HEK293 (cell line): ENCODE results near the gene ASMT.
A peak's percentile ranks its signal among the peaks of the same experiment; 100 is the strongest.

Experiments
- BCL11A ChIP-seq: fragments of 450-650 bp; formaldehyde crosslinking; IDR thresholded peaks from 2 replicates; pipeline ENCODE4 v1.5.1; 2016; ENCODE audit warnings: low read depth, missing biosample characterization, missing genetic modification characterization
- GLI2 ChIP-seq: fragments of 450-650 bp; formaldehyde crosslinking; IDR thresholded peaks from 2 replicates; pipeline ENCODE4; 2017; ENCODE audit warnings: missing biosample characterization, missing genetic modification characterization, low read depth, borderline replicate concordance
- GLIS2 ChIP-seq: fragments of 450-650 bp; formaldehyde crosslinking; IDR thresholded peaks from 2 replicates; pipeline ENCODE4 v1.5.1; 2016; ENCODE audit warnings: missing biosample characterization, missing genetic modification characterization
- KLF7 ChIP-seq: fragments of 450-650 bp; formaldehyde crosslinking; IDR thresholded peaks from 2 replicates; pipeline ENCODE4 v1.5.1; 2016; ENCODE audit warnings: missing biosample characterization, missing genetic modification characterization, borderline replicate concordance
- KLF8 ChIP-seq: fragments of 450-650 bp; formaldehyde crosslinking; IDR thresholded peaks from 2 replicates; pipeline ENCODE4 v1.5.1; 2016; ENCODE audit warnings: missing biosample characterization, missing genetic modification characterization
- OSR2 ChIP-seq: fragments of 450-650 bp; formaldehyde crosslinking; IDR thresholded peaks from 2 replicates; pipeline ENCODE4 v1.5.1; 2016; ENCODE audit warnings: missing biosample characterization, missing genetic modification characterization
- SCRT1 ChIP-seq: fragments of 450-650 bp; formaldehyde crosslinking; IDR thresholded peaks from 2 replicates; pipeline ENCODE4 v1.5.1; 2016; ENCODE audit warnings: missing biosample characterization, missing genetic modification characterization, borderline replicate concordance
- SP2 ChIP-seq: fragments of 450-650 bp; formaldehyde crosslinking; IDR thresholded peaks from 2 replicates; pipeline ENCODE4 v1.5.1; 2016; ENCODE audit warnings: missing biosample characterization, missing genetic modification characterization
- YY1 ChIP-seq: fragments of 450-650 bp; formaldehyde crosslinking; IDR thresholded peaks from 2 replicates; pipeline ENCODE4 v1.5.1; 2018; ENCODE audit warnings: missing biosample characterization, missing genetic modification characterization
- ZFP37 ChIP-seq: fragments of 450-650 bp; formaldehyde crosslinking; IDR thresholded peaks from 2 replicates; pipeline ENCODE4 v1.5.1; 2016; ENCODE audit warnings: missing biosample characterization, missing genetic modification characterization
- ZNF169 ChIP-seq: fragments of 450-650 bp; formaldehyde crosslinking; IDR thresholded peaks from 2 replicates; pipeline ENCODE4 v1.5.1; 2016; ENCODE audit warnings: missing biosample characterization, missing genetic modification characterization
- ZNF24 ChIP-seq: fragments of 450-650 bp; formaldehyde crosslinking; IDR thresholded peaks from 2 replicates; pipeline ENCODE4 v1.5.1; 2016; ENCODE audit warnings: missing biosample characterization, missing genetic modification characterization
- ZNF248 ChIP-seq: fragments of 450-650 bp; formaldehyde crosslinking; IDR thresholded peaks from 2 replicates; pipeline ENCODE4 v1.5.1; 2017; ENCODE audit warnings: missing biosample characterization, missing genetic modification characterization
- ZNF510 ChIP-seq: fragments of 450-650 bp; formaldehyde crosslinking; IDR thresholded peaks from 2 replicates; pipeline ENCODE4 v1.5.1; 2018; ENCODE audit warnings: mild to moderate bottlenecking, missing genetic modification characterization, missing biosample characterization; ENCODE audit not compliant: insufficient replicate concordance
- ZNF529 ChIP-seq: fragments of 450-650 bp; formaldehyde crosslinking; IDR thresholded peaks from 2 replicates; pipeline ENCODE4 v1.5.1; 2017; ENCODE audit warnings: missing genetic modification characterization, missing biosample characterization; ENCODE audit not compliant: insufficient replicate concordance
- ZNF558 ChIP-seq: fragments of 450-650 bp; formaldehyde crosslinking; IDR thresholded peaks from 2 replicates; pipeline ENCODE4 v1.5.1; 2016; ENCODE audit warnings: missing biosample characterization, missing genetic modification characterization
- ZNF596 ChIP-seq: fragments of 450-650 bp; IDR thresholded peaks from 2 replicates; pipeline ENCODE4 v1.5.0; 2018; ENCODE audit warnings: missing biosample characterization, mild to moderate bottlenecking, missing genetic modification characterization, moderate library complexity
- ZNF600 ChIP-seq: fragments of 450-650 bp; formaldehyde crosslinking; IDR thresholded peaks from 2 replicates; pipeline ENCODE4 v1.5.1; 2016; ENCODE audit warnings: missing biosample characterization, missing genetic modification characterization
- TF ChIP-seq, protein P1 (sequence below): fragments of 450-650 bp; formaldehyde crosslinking; IDR thresholded peaks from 2 replicates; pipeline ENCODE4 v1.5.1; 2016; ENCODE audit warnings: missing biosample characterization, missing genetic modification characterization
- TF ChIP-seq, protein P2 (sequence below): fragments of 450-650 bp; formaldehyde crosslinking; IDR thresholded peaks from 2 replicates; pipeline ENCODE4 v1.5.1; 2017; ENCODE audit warnings: missing biosample characterization, missing genetic modification characterization
- TF ChIP-seq, protein P3 (sequence below): fragments of 450-650 bp; formaldehyde crosslinking; IDR thresholded peaks from 2 replicates; pipeline ENCODE4 v1.5.1; 2016; ENCODE audit warnings: missing biosample characterization, missing genetic modification characterization
- TF ChIP-seq, protein P4 (sequence below): sonication (generic); formaldehyde crosslinking; IDR thresholded peaks from 2 replicates; pipeline ENCODE4 v1.8.1; 2022; ENCODE audit warnings: mild to moderate bottlenecking, moderate library complexity, missing genetic modification reagents
- TF ChIP-seq, protein P5 (sequence below): fragments of 450-650 bp; formaldehyde crosslinking; IDR thresholded peaks from 2 replicates; pipeline ENCODE4 v1.5.1; 2016; ENCODE audit warnings: missing biosample characterization, missing genetic modification characterization
- TF ChIP-seq, protein P6 (sequence below): fragments of 450-650 bp; formaldehyde crosslinking; IDR thresholded peaks from 2 replicates; pipeline ENCODE4 v1.5.1; 2016; ENCODE audit warnings: missing biosample characterization, missing genetic modification characterization
- TF ChIP-seq, protein P7 (sequence below): fragments of 450-650 bp; formaldehyde crosslinking; IDR thresholded peaks from 2 replicates; pipeline ENCODE4 v1.5.1; 2016; ENCODE audit warnings: missing biosample characterization, missing genetic modification characterization

The ASMT gene

DNA sequence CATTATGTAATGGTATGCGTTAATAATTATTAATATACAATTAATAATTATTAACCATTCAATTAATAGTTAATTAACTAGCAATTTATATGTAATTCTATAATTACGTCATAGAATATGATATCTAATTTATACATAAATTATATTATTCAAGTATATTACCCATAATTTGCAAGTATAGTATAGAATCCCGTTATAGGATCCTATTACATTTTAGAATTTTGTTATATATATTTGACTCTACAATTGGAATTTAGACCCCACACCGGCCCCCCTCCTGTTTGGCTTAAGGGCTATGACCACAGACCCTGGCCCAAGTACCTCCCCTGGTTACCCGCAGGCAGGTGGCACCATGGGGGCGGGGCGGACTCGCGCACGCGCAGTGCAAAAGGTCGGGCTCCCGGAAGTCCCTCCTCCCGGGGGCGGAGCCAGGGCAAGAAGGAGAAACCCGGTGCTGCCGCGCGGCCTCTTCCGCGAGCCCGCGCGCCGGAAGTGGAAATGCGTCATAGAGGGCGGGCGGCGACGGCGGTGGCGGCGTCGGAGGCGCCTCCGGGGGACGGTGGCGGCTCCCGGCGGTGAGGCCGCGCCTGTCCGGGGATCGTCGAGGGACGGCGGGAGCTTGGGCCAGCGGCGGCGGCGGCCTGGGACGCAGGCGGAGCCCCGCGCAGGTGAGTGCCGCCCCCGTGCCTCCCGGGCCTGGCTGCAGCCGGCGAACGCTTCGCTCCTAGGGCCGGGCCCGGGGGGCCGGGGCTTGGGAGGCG is 23.6 kb upstream of the ASMT start, which contains the start of gene AKAP17A (continued):
- TF ChIP-seq, protein P1, sequence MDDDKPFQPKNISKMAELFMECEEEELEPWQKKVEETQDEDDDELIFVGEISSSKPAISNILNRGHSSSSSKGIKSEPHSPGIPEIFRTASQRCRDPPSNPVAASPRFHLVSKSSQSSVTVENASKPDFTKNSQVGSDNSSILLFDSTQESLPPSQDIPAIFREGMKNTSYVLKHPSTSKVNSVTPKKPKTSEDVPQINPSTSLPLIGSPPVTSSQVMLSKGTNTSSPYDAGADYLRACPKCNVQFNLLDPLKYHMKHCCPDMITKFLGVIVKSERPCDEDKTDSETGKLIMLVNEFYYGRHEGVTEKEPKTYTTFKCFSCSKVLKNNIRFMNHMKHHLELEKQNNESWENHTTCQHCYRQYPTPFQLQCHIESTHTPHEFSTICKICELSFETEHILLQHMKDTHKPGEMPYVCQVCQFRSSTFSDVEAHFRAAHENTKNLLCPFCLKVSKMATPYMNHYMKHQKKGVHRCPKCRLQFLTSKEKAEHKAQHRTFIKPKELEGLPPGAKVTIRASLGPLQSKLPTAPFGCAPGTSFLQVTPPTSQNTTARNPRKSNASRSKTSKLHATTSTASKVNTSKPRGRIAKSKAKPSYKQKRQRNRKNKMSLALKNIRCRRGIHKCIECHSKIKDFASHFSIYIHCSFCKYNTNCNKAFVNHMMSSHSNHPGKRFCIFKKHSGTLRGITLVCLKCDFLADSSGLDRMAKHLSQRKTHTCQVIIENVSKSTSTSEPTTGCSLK = no peak
- TF ChIP-seq, protein P2, sequence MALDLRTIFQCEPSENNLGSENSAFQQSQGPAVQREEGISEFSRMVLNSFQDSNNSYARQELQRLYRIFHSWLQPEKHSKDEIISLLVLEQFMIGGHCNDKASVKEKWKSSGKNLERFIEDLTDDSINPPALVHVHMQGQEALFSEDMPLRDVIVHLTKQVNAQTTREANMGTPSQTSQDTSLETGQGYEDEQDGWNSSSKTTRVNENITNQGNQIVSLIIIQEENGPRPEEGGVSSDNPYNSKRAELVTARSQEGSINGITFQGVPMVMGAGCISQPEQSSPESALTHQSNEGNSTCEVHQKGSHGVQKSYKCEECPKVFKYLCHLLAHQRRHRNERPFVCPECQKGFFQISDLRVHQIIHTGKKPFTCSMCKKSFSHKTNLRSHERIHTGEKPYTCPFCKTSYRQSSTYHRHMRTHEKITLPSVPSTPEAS = no peak
- TF ChIP-seq ZNF24 (no peak), BCL11A (no peak), SCRT1 (tag by site-specific recombination) (no peak), ZNF248 (tag by site-specific recombination) (no peak), ZFP37 (tag by site-specific recombination) (no peak), YY1 (tag by site-specific recombination) (no peak), ZNF169 (tag by site-specific recombination) (no peak), GLI2 (tag by site-specific recombination) (no peak), ZNF510 (tag by site-specific recombination) (no peak), ZNF596 (no peak), ZNF558 (tag by site-specific recombination) (no peak), ZNF529 (tag by site-specific recombination) (no peak), OSR2 (tag by site-specific recombination) (no peak), KLF7 (tag by site-specific recombination) (no peak), KLF8 (tag by site-specific recombination) (peak; percentile 36; the same call in 1 of the 2 replicates), SP2 (tag by site-specific recombination) (peak; percentile 95), ZNF600 (no peak), GLIS2 (tag by site-specific recombination) (peak; percentile 76)
- TF ChIP-seq, protein P3, sequence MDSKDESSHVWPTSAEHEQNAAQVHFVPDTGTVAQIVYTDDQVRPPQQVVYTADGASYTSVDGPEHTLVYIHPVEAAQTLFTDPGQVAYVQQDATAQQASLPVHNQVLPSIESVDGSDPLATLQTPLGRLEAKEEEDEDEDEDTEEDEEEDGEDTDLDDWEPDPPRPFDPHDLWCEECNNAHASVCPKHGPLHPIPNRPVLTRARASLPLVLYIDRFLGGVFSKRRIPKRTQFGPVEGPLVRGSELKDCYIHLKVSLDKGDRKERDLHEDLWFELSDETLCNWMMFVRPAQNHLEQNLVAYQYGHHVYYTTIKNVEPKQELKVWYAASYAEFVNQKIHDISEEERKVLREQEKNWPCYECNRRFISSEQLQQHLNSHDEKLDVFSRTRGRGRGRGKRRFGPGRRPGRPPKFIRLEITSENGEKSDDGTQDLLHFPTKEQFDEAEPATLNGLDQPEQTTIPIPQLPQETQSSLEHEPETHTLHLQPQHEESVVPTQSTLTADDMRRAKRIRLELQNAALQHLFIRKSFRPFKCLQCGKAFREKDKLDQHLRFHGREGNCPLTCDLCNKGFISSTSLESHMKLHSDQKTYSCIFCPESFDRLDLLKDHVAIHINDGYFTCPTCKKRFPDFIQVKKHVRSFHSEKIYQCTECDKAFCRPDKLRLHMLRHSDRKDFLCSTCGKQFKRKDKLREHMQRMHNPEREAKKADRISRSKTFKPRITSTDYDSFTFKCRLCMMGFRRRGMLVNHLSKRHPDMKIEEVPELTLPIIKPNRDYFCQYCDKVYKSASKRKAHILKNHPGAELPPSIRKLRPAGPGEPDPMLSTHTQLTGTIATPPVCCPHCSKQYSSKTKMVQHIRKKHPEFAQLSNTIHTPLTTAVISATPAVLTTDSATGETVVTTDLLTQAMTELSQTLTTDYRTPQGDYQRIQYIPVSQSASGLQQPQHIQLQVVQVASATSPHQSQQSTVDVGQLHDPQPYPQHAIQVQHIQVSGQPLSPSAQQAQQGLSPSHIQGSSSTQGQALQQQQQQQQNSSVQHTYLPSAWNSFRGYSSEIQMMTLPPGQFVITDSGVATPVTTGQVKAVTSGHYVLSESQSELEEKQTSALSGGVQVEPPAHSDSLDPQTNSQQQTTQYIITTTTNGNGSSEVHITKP = no peak
- TF ChIP-seq, protein P4, sequence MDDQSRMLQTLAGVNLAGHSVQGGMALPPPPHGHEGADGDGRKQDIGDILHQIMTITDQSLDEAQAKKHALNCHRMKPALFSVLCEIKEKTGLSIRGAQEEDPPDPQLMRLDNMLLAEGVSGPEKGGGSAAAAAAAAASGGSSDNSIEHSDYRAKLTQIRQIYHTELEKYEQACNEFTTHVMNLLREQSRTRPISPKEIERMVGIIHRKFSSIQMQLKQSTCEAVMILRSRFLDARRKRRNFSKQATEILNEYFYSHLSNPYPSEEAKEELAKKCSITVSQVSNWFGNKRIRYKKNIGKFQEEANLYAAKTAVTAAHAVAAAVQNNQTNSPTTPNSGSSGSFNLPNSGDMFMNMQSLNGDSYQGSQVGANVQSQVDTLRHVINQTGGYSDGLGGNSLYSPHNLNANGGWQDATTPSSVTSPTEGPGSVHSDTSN (CRISPR knock-in tag) = peak; percentile 57; the same call in 1 of the 2 replicates
- TF ChIP-seq, protein P5, sequence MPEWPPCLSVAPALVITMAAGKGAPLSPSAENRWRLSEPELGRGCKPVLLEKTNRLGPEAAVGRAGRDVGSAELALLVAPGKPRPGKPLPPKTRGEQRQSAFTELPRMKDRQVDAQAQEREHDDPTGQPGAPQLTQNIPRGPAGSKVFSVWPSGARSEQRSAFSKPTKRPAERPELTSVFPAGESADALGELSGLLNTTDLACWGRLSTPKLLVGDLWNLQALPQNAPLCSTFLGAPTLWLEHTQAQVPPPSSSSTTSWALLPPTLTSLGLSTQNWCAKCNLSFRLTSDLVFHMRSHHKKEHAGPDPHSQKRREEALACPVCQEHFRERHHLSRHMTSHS (tag by site-specific recombination) = no peak
- TF ChIP-seq, protein P6, sequence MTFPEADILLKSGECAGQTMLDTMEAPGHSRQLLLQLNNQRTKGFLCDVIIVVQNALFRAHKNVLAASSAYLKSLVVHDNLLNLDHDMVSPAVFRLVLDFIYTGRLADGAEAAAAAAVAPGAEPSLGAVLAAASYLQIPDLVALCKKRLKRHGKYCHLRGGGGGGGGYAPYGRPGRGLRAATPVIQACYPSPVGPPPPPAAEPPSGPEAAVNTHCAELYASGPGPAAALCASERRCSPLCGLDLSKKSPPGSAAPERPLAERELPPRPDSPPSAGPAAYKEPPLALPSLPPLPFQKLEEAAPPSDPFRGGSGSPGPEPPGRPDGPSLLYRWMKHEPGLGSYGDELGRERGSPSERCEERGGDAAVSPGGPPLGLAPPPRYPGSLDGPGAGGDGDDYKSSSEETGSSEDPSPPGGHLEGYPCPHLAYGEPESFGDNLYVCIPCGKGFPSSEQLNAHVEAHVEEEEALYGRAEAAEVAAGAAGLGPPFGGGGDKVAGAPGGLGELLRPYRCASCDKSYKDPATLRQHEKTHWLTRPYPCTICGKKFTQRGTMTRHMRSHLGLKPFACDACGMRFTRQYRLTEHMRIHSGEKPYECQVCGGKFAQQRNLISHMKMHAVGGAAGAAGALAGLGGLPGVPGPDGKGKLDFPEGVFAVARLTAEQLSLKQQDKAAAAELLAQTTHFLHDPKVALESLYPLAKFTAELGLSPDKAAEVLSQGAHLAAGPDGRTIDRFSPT (tag by site-specific recombination) = peak; percentile 98
- TF ChIP-seq, protein P7, sequence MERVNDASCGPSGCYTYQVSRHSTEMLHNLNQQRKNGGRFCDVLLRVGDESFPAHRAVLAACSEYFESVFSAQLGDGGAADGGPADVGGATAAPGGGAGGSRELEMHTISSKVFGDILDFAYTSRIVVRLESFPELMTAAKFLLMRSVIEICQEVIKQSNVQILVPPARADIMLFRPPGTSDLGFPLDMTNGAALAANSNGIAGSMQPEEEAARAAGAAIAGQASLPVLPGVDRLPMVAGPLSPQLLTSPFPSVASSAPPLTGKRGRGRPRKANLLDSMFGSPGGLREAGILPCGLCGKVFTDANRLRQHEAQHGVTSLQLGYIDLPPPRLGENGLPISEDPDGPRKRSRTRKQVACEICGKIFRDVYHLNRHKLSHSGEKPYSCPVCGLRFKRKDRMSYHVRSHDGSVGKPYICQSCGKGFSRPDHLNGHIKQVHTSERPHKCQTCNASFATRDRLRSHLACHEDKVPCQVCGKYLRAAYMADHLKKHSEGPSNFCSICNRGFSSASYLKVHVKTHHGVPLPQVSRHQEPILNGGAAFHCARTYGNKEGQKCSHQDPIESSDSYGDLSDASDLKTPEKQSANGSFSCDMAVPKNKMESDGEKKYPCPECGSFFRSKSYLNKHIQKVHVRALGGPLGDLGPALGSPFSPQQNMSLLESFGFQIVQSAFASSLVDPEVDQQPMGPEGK (tag by site-specific recombination) = 0 out of 2 replicates have a peak, but pooled peaks have one; percentile 24
